GM23338 (cell line): ENCODE data around the gene EPHA6.

Source experiments
- EZH2phosphoT487 ChIP-seq: fragments of 200-600 bp; sonication (generic); IDR thresholded peaks from one replicate; pipeline ENCODE4 v1.8.1; 2018; ENCODE audit warnings: antibody characterized with exemption; ENCODE audit not compliant: unreplicated experiment
- ZNF331 ChIP-seq: fragments of 250-450 bp; sonication (Bioruptor Pico); IDR thresholded peaks from 2 replicates; pipeline ENCODE4 v1.5.0; 2020; ENCODE audit warnings: low read depth, mild to moderate bottlenecking, moderate library complexity
- TF ChIP-seq, protein P1 (sequence below), 2 experiments: fragments of 200-600 bp in 1 of 2; sonication (generic) in 1 of 2; conservative IDR thresholded peaks; 2 replicates each; pipeline versions ENCODE4 v1.5.1 to v1.6.1; 2016 to 2017; ENCODE audit warnings: antibody characterized with exemption in 2 of 2, low read depth in 2 of 2, mild to moderate bottlenecking in 2 of 2, moderate library complexity in 1 of 2
- TF ChIP-seq, protein P2 (sequence below): IDR thresholded peaks from one replicate; pipeline ENCODE4 v1.6.1; 2018; ENCODE audit warnings: antibody characterized with exemption; ENCODE audit not compliant: unreplicated experiment

DNA sequence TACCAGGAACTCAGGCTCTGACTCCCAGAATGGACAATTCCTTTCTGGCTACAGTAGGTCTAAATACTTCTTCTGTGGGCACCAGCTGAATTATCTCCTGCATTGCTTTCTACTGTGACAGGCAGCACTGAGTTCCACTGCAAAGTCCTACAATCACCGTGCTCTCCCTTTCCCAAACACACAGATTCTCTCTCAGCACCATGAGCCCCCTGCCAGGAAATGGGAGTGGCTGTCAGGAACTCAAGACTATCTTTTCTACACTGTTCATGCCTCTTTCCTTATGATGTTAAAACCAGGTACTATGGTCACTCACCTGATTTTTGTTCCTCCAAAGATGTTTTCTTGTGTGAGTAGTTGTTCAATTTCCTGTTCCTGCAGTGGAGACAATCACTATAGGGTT is 383.4 kb downstream of the EPHA6 start:
- TF ChIP-seq, protein P1, sequence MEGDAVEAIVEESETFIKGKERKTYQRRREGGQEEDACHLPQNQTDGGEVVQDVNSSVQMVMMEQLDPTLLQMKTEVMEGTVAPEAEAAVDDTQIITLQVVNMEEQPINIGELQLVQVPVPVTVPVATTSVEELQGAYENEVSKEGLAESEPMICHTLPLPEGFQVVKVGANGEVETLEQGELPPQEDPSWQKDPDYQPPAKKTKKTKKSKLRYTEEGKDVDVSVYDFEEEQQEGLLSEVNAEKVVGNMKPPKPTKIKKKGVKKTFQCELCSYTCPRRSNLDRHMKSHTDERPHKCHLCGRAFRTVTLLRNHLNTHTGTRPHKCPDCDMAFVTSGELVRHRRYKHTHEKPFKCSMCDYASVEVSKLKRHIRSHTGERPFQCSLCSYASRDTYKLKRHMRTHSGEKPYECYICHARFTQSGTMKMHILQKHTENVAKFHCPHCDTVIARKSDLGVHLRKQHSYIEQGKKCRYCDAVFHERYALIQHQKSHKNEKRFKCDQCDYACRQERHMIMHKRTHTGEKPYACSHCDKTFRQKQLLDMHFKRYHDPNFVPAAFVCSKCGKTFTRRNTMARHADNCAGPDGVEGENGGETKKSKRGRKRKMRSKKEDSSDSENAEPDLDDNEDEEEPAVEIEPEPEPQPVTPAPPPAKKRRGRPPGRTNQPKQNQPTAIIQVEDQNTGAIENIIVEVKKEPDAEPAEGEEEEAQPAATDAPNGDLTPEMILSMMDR (conservative IDR thresholded peaks at IDR 0.05; ENCODE audit: low read depth in 2 of 2): no peak
- TF ChIP-seq EZH2phosphoT487: no peak
- TF ChIP-seq ZNF331 (CRISPR knock-in tag): no peak
- TF ChIP-seq, protein P2, sequence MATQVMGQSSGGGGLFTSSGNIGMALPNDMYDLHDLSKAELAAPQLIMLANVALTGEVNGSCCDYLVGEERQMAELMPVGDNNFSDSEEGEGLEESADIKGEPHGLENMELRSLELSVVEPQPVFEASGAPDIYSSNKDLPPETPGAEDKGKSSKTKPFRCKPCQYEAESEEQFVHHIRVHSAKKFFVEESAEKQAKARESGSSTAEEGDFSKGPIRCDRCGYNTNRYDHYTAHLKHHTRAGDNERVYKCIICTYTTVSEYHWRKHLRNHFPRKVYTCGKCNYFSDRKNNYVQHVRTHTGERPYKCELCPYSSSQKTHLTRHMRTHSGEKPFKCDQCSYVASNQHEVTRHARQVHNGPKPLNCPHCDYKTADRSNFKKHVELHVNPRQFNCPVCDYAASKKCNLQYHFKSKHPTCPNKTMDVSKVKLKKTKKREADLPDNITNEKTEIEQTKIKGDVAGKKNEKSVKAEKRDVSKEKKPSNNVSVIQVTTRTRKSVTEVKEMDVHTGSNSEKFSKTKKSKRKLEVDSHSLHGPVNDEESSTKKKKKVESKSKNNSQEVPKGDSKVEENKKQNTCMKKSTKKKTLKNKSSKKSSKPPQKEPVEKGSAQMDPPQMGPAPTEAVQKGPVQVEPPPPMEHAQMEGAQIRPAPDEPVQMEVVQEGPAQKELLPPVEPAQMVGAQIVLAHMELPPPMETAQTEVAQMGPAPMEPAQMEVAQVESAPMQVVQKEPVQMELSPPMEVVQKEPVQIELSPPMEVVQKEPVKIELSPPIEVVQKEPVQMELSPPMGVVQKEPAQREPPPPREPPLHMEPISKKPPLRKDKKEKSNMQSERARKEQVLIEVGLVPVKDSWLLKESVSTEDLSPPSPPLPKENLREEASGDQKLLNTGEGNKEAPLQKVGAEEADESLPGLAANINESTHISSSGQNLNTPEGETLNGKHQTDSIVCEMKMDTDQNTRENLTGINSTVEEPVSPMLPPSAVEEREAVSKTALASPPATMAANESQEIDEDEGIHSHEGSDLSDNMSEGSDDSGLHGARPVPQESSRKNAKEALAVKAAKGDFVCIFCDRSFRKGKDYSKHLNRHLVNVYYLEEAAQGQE: no peak
